GM19025 (cell line): ENCODE measurements around the gene ADH4.
"Not testable (repeated sequence)": the region's sequence is repeated elsewhere in the genome, so short reads cannot be mapped to it uniquely, and the experiment has no call there.

Experiments used
- ATAC-seq: cut with Tn5 transposase; IDR thresholded peaks from one replicate; pipeline ENCODE4 v1.9.1; 2021; ENCODE audit warnings: mild to moderate bottlenecking, low read depth, moderate library complexity; ENCODE audit not compliant: unreplicated experiment

ADH4 gene

DNA sequence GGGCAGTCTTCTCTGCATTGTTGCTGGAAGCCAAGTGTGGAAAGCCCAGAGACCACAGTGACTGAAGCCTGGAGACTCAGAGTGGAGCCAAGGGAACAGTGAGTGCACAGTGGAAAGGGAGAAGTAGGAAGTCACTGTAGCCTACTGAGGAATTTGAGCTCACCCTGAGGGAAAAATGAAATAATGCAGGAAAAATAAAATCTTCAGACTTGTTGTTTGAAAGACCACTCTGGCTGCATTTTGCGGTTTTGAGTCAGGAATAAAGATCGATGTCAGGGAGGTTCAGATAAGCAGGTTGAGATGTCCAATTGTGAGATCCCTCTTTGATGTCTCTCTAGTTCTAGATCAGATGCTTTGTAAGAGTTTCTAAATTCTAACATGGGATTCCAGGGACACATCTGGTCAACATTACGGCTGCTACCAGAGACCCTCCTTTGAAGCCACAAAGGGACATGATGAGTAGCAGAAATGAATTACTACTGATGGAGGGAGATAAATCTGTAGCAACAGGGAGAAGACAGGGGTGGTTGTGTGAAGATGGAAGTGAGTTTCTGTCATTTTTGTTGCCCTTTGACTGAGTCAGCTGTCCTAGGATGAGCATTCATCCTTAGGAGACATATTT, 8.4 kb downstream of the ADH4 start:
- ATAC-seq: no peak

DNA sequence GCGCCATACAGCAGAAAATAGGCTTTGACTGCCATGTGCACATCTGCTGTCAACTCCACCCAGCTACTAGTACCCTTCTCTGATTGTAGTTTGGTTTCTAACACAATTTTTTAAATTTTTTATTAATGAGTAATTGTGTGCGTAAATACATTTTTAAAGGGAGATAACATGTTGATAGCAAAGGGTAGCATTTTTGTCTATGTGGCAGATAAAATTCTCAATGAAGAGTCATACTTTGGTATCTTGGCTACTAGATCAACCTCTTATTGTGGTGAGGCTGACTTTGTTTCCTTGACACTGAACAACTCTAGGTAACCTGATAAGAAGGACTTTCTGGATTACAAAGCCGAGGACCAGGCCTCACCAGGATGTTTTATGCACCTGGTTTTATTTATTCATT, 9.5 kb downstream of the ADH4 start:
- ATAC-seq: no peak

DNA sequence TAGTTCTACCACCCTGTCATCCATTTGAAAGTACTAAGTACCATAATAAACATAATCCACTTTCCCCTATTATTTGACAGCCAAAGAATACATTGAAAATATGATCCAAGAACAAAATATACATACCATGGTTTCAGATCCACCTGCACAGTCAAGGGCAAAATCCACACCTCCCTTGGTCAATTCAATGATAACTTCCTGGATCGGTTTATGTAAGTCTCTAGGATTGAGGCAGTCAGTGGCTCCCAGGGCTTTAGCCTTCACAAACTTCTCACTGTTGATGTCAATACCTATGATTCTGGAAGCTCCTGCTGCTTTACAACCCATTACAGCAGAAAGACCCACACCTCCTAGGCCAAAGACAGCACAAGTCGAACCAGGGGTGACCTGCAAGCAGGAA, 12.7 kb downstream of the ADH4 start:
- no peak for ATAC-seq

DNA sequence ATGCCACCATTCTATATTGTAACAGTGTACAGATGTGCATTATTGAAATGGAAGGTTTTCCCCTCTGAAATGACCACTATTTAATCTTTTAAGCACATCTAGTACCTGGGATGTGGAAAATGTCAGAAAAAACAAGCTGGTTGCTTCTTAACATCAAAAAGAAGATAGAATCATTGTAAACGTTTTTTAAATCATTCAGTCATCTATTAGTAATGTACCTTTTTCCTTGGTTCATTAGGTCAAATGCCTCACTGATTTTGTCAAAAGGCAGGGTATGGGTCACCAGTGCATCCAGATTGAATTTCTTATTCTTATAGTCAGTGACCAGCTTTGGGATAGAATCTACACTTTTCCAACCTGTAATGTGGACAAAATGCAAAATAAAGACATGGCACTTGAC, 17.7 kb downstream of the ADH4 start:
- ATAC-seq: no peak

DNA sequence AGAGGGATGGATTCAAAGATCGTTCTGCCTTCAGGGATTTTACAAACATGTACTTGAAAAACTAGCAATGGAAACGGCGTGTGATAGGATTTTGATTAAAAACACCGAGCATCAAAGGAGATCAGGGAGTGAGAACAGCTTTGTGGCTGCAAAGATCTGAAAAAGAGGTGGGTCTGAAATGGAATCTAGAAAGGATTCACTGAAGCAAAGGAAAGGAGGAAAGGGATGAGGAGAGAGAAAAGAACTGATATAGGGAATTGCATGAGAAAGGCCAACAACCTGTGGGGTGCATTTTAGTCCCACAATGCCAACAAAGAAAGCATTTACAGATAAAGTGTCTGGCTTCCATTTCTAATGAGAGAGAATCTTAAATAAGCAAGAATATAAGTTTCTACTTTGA, 23.1 kb downstream of the ADH4 start:
- ATAC-seq: no peak

DNA sequence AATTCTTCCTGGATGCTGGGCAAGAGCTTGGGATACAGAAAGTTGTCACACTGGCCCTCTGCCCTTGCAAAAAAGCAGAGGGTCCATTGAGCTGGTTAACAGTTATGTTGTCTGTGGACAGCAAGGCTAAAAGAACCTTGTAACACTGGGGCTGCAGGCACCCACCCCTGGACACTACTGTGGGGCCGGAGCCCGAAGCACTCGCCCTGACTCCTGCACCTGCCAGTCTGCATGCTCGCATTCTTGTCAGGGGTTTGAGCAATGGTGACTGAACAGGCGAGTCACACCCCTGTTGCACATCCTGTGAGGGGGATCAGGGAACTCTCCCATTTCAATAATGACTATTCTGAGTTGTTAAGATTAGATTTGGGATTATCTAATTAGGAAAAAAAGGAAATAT, 23.6 kb downstream of the ADH4 start:
- no peak for ATAC-seq

DNA sequence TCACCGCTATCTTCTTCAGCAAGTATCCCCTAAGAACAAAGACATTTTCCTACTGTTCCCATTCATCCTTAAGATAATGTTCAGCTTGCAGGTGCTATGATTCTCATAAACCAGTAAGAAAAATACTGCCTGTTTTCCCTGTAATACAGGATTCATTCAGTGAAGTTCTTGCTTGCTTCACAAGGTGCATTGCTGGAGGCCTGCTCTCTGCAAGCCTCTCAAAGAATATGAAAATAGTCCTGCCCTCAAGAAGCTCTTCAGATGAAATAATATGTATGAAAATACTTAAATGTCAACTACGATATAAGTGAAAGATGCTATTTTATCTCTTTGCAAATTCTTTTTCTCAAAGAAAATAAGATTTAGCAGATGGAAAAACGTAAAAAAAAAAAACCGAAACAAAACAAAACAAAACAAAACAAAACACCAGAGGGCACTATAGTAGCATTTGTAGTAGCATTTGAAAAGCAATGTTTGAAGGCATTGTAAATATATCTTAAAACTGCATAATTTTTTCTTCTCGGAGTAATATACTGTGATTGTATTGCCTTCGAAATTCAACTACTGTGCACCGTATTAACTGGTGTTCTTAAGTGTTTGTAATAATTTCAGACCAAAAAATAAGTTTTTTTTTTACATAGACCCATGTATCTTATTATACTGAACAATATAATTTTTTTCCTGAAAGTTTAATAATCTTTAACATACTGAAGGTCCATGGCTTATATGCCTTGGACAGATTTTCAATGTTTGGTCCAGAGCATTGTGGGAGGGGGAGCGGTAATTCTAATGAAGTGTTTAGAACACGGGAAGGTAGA, 26.0 kb downstream of the ADH4 start:
- ATAC-seq: no peak

DNA sequence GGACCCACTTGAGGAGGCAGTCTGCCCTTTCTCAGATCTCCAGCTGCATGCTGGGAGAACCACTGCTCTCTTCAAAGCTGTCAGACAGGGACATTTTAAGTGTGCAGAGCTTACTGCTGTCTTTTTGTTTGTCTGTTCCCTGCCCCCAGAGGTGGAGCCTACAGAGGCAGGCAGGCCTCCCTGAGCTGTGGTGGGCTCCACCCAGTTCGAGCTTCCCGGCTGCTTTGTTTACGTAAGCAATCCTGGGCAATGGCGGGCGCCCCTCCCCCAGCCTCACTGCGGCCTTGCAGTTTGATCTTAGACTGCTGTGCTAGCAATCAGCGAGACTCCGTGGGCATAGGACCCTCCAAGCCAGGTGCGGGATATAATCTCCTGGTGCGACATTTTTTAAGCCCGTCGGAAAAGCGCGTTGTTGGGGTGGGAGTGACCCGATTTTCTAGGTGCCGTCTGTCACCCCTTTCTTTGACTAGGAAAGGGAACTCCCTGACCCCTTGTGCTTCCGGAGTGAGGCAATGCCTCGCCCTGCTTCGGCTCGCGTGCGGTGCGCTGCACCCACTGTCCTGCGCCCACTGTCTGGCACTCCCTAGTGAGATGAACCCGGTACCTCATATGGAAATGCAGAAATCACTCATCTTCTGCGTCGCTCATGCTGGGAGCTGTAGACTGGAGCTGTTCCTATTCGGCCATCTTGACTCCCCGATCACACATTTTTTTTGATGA, 26.8 kb downstream of the ADH4 start:
- ATAC-seq: not testable (repeated sequence)

DNA sequence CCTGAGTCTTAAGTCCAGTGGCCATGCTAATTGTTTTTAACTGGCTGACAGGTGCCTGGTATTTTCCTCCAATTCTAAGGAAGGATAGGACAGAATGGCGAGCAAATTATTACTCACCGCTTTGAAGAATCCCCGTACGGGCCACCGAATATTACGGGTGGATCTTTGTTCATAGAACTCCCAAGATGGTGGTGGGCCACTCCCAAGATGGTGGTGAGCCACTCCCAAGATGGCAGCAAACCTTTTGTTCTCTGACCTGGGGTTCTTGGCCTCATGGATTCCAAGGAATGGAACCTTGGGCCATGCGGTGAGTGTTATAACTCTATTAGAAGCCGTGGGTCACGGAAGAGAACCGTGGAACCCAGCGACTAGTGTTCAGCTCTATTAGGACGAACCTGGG, 34.8 kb downstream of the ADH4 start:
- ATAC-seq: not testable (repeated sequence)

DNA sequence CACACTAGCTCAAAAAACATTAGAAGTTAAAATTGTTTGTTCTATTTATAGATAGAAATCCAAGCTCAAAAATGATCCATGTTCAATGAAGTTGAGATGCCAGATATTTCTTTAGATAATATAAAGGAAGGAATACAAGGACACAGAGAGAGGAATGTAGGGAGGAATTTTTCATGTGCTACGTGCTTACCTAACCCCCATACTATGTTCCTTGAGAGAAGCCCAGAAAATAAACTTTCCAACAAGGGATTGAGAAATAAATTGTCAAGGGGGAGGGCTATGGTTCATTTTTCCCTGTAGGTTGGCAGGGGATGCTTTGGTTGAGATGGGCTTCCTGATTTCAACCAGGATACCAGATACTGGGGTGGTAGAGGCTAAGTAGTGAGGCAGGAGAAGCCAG, 39.9 kb downstream of the ADH4 start:
- ATAC-seq: no peak

DNA sequence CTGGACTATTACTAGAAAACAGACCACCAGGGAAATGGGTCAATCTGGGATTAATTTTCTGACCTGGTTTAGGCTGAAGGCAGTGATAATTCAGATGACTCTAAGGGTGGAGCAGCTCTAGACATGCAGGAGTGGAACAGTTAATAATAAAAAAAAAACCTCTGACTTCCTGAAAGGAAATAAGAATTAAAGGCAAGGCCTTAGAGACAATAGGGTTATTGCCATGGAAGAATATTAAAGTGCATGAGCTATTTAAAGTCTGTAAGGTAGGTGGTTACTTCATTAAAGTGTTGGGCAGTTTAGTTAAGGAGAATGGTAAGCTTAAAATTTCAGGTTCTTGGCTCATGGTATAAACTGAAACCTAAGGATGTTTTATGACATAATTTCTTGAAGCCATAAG, 40.9 kb downstream of the ADH4 start:
- ATAC-seq: no peak

DNA sequence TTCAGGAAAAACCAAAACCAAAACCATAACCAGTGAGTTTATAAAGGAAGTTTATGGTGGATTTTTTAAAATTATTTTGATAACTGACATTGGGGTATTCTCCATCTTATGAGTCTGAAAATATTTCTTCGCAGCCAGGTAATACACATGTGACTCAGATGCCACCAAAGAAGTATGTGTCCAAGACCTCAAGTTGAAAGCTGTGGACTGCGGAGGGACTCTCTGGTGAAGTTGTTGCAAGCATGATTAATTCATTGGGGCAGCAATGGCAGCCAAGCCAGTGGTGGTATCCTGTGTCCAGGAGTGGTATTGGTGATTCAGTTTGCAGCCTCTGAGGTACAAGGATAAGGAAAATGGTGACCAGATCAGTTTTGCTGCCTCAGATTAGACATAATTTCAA, 41.5 kb downstream of the ADH4 start:
- ATAC-seq: no peak

DNA sequence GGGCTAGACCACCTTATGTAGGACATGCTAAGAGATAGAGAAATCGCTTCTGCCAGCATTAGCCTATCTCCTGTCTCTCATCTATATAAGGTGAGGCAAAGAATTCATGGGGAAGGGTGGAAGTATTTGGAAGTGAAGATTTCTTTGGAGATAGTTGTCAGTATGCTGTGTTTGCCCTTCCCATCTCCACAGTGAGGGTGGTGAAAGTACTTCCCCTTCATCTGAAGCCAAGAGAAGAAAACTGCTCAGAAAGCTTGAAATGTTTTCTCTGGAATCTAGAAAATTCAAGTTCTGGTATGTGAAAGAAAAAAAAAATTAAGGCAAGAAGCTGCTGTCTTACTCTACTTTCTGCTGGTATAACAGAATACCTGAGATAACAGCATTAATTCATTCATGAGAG, 43.2 kb downstream of the ADH4 start:
- no peak for ATAC-seq

DNA sequence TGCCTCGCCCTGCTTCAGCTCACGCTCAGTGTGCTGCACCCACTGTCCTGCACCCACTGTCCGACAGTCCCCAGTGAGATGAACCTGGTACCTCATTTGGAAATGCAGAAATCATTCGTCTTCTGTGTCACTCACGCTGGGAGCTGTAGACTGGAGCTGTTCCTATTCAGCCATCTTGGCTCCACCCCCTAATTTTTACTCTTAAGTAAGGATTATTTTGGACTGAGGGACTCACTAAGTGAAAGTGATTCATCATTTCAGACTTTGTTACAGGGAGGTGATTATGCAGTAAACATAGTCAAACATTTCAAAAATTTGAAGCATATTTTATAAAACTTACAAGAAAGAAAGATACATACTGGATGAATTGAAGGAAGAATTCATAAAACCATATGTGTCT, 44.3 kb downstream of the ADH4 start:
- ATAC-seq: not testable (repeated sequence)

DNA sequence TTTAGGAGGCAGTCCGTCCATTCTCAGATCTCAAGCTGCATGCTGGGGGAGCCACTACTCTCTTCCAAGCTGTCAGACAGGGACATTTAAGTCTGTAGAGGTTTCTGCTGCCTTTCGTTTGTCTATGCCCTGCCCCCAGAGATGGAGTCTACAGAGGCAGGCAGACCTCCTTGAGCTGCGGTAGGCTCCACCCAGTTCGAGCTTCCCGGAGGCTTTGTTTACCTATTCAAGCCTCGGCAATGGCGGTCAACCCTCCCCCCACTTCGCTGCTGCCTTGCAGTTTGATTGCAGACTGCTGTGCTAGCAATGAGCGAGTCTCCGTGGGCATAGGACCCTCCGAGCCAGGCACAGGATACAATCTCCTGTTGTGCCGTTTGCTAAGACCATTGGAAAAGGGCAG, 44.8 kb downstream of the ADH4 start:
- no peak for ATAC-seq

DNA sequence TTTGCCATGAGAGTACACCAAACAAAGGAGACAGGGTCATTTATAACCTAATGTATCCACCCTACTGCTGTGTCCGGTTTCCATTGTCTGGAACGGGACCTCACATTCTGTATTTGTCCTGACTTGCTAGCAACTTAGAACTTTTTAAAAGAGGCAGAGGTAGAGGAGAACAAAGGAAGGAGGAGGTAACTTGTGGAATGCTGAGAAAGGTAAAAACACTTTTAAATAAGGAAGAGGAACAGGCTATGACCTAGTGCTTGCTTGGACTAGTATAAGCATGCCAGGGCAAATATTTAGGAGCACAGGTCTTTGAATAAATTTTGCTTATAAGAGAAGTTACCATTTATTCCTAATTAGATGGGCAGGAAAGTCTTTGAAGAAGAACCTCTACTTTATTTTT, 52.3 kb downstream of the ADH4 start:
- not testable (repeated sequence) for ATAC-seq

DNA sequence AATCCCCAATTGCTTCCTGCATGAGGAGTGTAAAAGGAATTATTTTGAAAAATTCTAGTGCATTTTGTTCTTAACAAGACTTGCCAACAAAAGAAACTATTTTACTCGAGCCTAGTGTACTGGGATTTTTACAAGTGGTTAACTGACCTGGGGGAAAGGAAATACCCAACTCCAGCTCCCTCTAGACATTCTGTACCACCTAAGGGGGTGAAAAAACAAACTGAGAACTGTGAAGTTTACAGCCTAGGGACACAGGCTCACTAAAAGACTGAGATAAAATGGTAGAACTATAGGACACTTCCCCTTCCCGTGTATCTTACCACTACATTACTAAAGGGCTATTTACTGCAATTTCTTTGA, 52.9 kb downstream of the ADH4 start:
- no peak for ATAC-seq

DNA sequence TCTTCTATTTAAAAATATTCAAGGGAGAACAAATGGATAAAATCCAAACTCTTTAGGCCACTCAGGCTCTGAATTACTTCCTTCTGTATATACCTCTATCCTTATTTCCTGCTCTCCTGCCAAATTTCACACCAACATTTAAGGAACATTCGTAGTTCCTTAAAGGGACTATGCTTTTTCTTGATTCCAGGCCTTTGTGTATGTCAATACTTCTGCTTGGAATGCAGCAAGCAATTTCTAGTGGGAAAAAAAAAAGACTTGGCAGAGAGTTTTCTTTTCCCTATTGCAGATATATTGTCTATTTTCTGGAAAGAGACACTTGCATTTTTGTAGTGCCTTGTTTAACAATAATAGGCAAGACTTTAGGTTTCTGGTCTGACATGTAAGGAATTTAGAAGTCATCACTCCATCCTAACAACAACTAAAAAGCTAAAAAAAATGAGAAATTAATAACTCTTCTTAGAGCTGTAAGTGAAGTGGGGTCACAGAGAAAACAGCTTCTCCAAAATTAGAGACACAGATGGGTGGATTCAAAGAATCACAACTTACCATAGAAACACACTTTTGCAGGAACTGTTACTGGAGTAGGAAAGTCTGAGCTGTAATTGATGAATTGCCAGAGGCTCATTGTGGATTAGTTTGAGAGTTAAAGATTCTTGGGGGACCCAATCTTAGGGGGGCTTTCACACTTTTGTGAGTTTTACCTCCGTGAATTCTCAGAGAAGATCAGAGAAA, 53.4 kb downstream of the ADH4 start:
- ATAC-seq: no peak

DNA sequence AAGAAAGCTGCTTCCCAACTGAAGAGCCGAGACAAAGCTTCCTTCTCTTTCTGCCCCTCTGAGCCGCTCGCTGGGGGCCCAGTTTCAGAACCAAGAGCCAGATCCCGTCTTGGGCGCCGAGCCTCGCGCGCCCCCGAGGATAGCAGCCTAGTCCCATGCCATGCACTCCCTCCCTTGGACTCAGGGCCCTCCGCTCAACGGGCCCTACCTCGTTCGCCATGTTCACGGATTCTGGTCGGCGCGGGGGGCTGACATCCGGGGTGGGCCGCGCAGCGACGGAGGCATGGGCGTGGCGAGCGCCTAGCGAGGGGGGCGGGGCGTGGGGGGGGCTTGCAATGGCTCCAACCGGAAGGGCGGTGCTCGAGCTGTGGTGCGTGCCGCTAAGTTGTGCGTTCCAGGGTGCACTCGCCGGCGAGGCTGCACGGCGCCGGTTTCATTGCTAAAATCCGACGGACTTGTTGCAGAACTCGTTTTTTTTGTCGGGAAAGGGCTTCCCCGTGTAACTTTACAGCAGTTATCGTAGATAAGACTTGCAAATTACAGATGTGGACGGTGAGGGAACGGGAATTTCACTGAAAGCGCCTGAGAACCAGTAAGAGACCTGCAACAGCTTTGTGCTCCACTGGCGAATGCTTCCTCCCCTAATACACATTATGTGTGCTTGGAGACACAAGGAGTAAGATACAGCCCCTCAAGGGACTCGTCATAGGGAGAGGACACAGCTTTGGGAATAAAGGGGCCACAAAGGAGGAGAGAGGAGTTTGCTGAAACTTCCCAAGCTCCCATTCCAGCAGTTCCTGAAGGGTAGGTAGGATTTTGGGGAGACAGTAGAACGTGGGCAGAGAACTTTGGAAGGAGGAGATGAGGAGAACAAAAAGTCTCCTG, 55.4 kb downstream of the ADH4 start, which contains the start of gene ADH5:
Gene ADH5 (minus strand): TSS at position 308 of the 885 bp plus-strand sequence. CDS start 88 bp downstream, at position 220.
- peak; percentile 88 for ATAC-seq

DNA sequence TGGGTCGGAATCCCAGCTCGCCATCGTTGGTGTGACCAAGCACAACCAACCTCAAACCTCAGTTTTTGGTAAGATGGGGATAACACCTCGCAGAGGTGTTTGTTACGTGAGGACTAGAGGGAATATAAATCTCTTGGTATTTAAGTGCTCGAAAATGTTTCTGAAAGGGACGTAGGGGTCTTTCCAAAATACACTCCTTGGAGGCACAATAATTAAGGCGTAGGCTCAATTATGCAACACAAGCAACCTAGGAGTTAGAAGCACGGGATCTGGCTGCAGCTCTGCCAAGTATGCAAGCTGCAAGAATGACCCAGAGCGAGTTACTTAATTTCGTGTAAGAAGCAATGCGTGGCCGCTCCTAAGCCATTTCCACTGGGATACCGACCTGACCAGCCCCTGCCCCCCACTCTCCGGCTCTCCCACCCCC, 56.1 kb downstream of the ADH4 start:
- peak; percentile 12 for ATAC-seq
